Bronchial epithelial cell (primary cell): ENCODE data around the gene GNB1L. TPM values are rescaled to one million over a fixed set of nuclear protein-coding genes. Genes with fewer than 3 reads are reported as not detected.

ENCODE experiments used
- DNase-seq: peaks from one replicate; pipeline ENCODE4 v3.0.0-alpha.2; 2010; ENCODE audit warnings: low read depth
- FAIRE-seq: peaks from 2 replicates; lab custom pipeline; 2011; peaks lifted over from hg19 to GRCh38; lab: Jason Lieb, UNC
- H3K27me3 ChIP-seq: 2 replicates; pipeline ENCODE4 v1.5.1; 2011; ENCODE audit warnings: low read length; ENCODE audit not compliant: control insufficient read depth, insufficient read depth
- H3K36me3 ChIP-seq: 2 replicates; pipeline ENCODE4 v1.5.1; 2011; ENCODE audit warnings: low read length; ENCODE audit not compliant: control insufficient read depth, insufficient read depth
- H3K4me3 ChIP-seq: 2 replicates; pipeline ENCODE4 v1.5.1; 2011; ENCODE audit warnings: mild to moderate bottlenecking, low read depth, low read length, control low read depth
- total RNA-seq: library from RNA; depleted of rRNA; stranded (reverse); fragments of >200 nt; gene quantifications from 2 replicates; pipeline ENCODE4 v1.2.1, GENCODE V29; 2014
- TF ChIP-seq, protein P1 (sequence below): IDR thresholded peaks from 2 replicates; pipeline ENCODE4 v1.5.1; 2011; ENCODE audit warnings: mild to moderate bottlenecking, moderate library complexity, low read length, control low read depth, inconsistent platforms; ENCODE audit not compliant: insufficient read depth, severe bottlenecking

Gene GNB1L
- total RNA-seq, 1 donor from 2014 or later, result 7.6 TPM

- Histone ChIP-seq H3K27me3 (peaks cover 2% of the 10 kb centered on the region), H3K4me3 (peak overlapping the region; percentile 42)
- FAIRE-seq, result no peak
These were observed 95.1 kb downstream of the GNB1L start for GRCh38 chr22:19759427-19760057.

DNA sequence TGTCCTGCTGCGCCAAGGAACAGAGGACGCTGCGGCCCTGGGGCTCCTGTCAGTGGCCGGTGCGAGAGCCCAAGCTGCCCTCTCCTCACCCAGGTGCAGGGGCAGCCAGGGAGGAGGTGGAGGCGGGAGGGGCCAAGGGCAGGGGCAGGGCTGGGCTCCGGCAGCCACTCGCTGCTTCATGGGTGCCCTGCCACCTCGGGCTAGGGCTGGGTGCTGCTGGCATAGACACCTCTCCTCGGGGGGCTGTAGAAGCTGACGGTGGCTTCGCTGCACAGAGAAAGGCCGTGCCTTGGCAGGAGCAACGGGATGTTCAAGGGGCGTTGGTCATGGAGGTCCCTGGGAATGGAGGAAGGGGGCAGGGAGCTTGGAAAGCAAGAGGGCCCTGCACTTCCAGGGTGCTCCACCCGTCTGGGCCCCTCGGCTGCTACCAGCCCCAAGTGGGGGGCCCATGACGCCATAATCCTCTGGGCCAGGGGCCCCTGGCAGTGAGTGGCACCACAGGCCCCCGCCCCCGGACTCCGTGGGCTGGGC, 95.7 kb downstream of the GNB1L start:
- Histone ChIP-seq H3K4me3 (peak overlapping the region; percentile 42), H3K27me3 (peaks cover 2% of the 10 kb centered on the region), H3K36me3 (no peaks in the 10 kb centered on the region)
- FAIRE-seq (no peak), DNase-seq (no peak)
- TF ChIP-seq, protein P1, sequence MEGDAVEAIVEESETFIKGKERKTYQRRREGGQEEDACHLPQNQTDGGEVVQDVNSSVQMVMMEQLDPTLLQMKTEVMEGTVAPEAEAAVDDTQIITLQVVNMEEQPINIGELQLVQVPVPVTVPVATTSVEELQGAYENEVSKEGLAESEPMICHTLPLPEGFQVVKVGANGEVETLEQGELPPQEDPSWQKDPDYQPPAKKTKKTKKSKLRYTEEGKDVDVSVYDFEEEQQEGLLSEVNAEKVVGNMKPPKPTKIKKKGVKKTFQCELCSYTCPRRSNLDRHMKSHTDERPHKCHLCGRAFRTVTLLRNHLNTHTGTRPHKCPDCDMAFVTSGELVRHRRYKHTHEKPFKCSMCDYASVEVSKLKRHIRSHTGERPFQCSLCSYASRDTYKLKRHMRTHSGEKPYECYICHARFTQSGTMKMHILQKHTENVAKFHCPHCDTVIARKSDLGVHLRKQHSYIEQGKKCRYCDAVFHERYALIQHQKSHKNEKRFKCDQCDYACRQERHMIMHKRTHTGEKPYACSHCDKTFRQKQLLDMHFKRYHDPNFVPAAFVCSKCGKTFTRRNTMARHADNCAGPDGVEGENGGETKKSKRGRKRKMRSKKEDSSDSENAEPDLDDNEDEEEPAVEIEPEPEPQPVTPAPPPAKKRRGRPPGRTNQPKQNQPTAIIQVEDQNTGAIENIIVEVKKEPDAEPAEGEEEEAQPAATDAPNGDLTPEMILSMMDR, result no peak

More at GRCh38 chr22:19759427-19760057, 95.1 kb downstream of the GNB1L start:
- no peaks in the 10 kb centered on the region for H3K36me3 ChIP-seq
- DNase-seq, result peak; percentile 23
- TF ChIP-seq, protein P1, result no peak

- TF ChIP-seq, protein P1, result no peak
- no peak overlapping the region for H3K4me3 ChIP-seq
- no peaks in the 10 kb centered on the region for H3K36me3 ChIP-seq
- DNase-seq (no peak), FAIRE-seq (no peak)
- H3K27me3 ChIP-seq, result peaks cover 2% of the 10 kb centered on the region
These were observed 96.4 kb downstream of the GNB1L start for GRCh38 chr22:19757985-19758895.

GRCh38 chr22:19757140-19757984, 97.3 kb downstream of the GNB1L start:
- Histone ChIP-seq H3K4me3 (peak overlapping the region; percentile 33), H3K27me3 (peaks cover 2% of the 10 kb centered on the region), H3K36me3 (no peaks in the 10 kb centered on the region)
- DNase-seq (no peak), FAIRE-seq (no peak)
- TF ChIP-seq, protein P1, result no peak

GRCh38 chr22:19756288-19757128, 98.2 kb downstream of the GNB1L start:
- Histone ChIP-seq H3K36me3 (no peaks in the 10 kb centered on the region), H3K4me3 (peak overlapping the region; percentile 33), H3K27me3 (peaks cover 2% of the 10 kb centered on the region)
- DNase-seq, result peak; percentile 28
- TF ChIP-seq, protein P1, result peak; percentile 81
- FAIRE-seq, result no peak
